K562 (cell line): ENCODE measurements around the gene AQP5. TPM values are rescaled to one million over a fixed set of nuclear protein-coding genes. Genes with fewer than 3 reads are reported as not detected.

ENCODE experiments used
- ETS1 ChIP-seq: conservative IDR thresholded peaks from 2 replicates; pipeline ENCODE4 v1.6.1; 2011; ENCODE audit warnings: low read depth, mild to moderate bottlenecking, low read length; ENCODE audit not compliant: control insufficient read depth
- FOXP1 ChIP-seq: sonication (generic); formaldehyde crosslinking; IDR thresholded peaks from 2 replicates; pipeline ENCODE4 v1.8.0; 2022; ENCODE audit warnings: mild to moderate bottlenecking, missing genetic modification reagents
- HCFC1 ChIP-seq: IDR thresholded peaks from 2 replicates; pipeline ENCODE4 v1.6.1; 2012; ENCODE audit warnings: low read depth, low read length, improper control_type of control experiment
- KDM1A ChIP-seq, 2 experiments: fragments of 450-650 bp; IDR thresholded peaks; 2 replicates each; pipeline ENCODE4 v1.6.1; 2016; ENCODE audit warnings: mild to moderate bottlenecking in 2 of 2
- MECOM ChIP-seq: fragments of 250-450 bp; sonication (Bioruptor Pico); IDR thresholded peaks from 2 replicates; pipeline ENCODE4 v1.8.0; 2022; ENCODE audit warnings: inconsistent platforms
- MLX ChIP-seq, 2 experiments: fragments of 450-650 bp in 1 of 2; sonication (generic) in 1 of 2; formaldehyde crosslinking; conservative IDR thresholded peaks; 2 replicates each; pipeline versions ENCODE4 v1.4.0 to v1.8.1; 2020 to 2022; ENCODE audit warnings: mild to moderate bottlenecking in 1 of 2, missing genetic modification reagents in 1 of 2
- REST ChIP-seq, 2 experiments: fragments of 450-650 bp; formaldehyde crosslinking in 1 of 2; IDR thresholded peaks; 2 replicates each; pipeline versions ENCODE4 v1.4.0 to v1.6.1; 2014 to 2020; ENCODE audit warnings: mild to moderate bottlenecking in 2 of 2, borderline replicate concordance in 1 of 2, low read depth in 1 of 2
- RNF2 ChIP-seq: sonication (generic); IDR thresholded peaks from 2 replicates; pipeline ENCODE4 v1.6.1; 2016
- STAT5A ChIP-seq: IDR thresholded peaks from 2 replicates; pipeline ENCODE4 v1.6.1; 2012; ENCODE audit warnings: low read length, inconsistent platforms, borderline replicate concordance
- YY1 ChIP-seq, 3 experiments: IDR thresholded peaks; 2 replicates each; pipeline ENCODE4 v1.6.1; 2011; ENCODE audit warnings: low read length in 2 of 3, mild to moderate bottlenecking in 2 of 3, moderate library complexity in 2 of 3, borderline replicate concordance in 1 of 3, control low read depth in 1 of 3, low read depth in 1 of 3; ENCODE audit not compliant: insufficient read depth in 3 of 3, insufficient replicate concordance in 2 of 3, control insufficient read depth in 1 of 3, insufficient read length in 1 of 3; ENCODE audit errors: extremely low read depth in 1 of 3
- ZBTB12 ChIP-seq: fragments of 250-450 bp; sonication (Bioruptor Pico); IDR thresholded peaks from 2 replicates; pipeline ENCODE4 v1.4.0; 2020
- ZNF431 ChIP-seq: sonication (generic); formaldehyde crosslinking; IDR thresholded peaks from 2 replicates; pipeline ENCODE4 v1.8.0; 2022; ENCODE audit warnings: mild to moderate bottlenecking, missing genetic modification reagents
- ZNF740 ChIP-seq, 3 experiments: fragments of 200-800 bp in 1 of 3; sonication (Bioruptor generic) in 1 of 3; sonication (generic) in 1 of 3; formaldehyde crosslinking in 1 of 3; IDR thresholded peaks; 2 replicates each; pipeline versions ENCODE4 v1.6.1 to v1.8.0; 2016 to 2022; ENCODE audit warnings: mild to moderate bottlenecking in 2 of 3, missing compliant biosample characterization in 2 of 3, missing genetic modification characterization in 2 of 3, missing genetic modification reagents in 1 of 3
- polyA plus RNA-seq, 8 experiments: library from polyadenylated mRNA; depleted of rRNA in 4 of 8; stranded (reverse) in 5 of 8; unstranded in 3 of 8; fragments of >200 nt; fragmentation: Nextera tagmentation in 2 of 8; fragmentation: Illumina TruSeq in 1 of 8; extraction: Ambion mirVana in 2 of 8; extraction: Trizol in 1 of 8; gene quantifications; 2 replicates each; pipeline versions ENCODE4 v1.2.1 to v1.2.3, GENCODE V29; 2011 to 2014; ENCODE audit warnings: inconsistent platforms in 1 of 8, missing spikeins in 1 of 8
- total RNA-seq, 7 experiments: library from RNA; depleted of rRNA in 6 of 7; stranded (reverse); fragments of >200 nt in 6 of 7; fragmentation: Illumina TruSeq in 2 of 7; extraction: Trizol in 2 of 7; gene quantifications; 2 replicates each; pipeline versions ENCODE4 v1.2.1 to v1.2.3, GENCODE V29; 2011 to 2021; ENCODE audit warnings: low replicate concordance in 1 of 7

AQP5 gene
- total and polyA plus RNA-seq, 9 of the 15 experiments (the other 6 are each of a cell fraction or from before 2014, with no cell fraction given): not detected

GRCh38 chr12:49945394-49946080 lies 16.1 kb upstream of the AQP5 start (continued):
- TF ChIP-seq ETS1 (peak; percentile 60; the same call in 1 of the 2 replicates), STAT5A (no peak), ZNF431 (0 out of 2 replicates have a peak, but pooled peaks have one; percentile 43), HCFC1 (no peak), FOXP1 (CRISPR knock-in tag) (no peak), ZBTB12 (CRISPR knock-in tag) (no peak), MLX (CRISPR knock-in tag; conservative IDR thresholded peaks at IDR 0.05) (no peak), MECOM (CRISPR knock-in tag) (no peak), RNF2 (no peak), REST (IDR thresholded peaks at IDR 0.05; ENCODE audit: borderline replicate concordance) (peak; percentile 58; the same call in 1 of the 2 replicates), REST (CRISPR knock-in tag; IDR thresholded peaks at IDR 0.05; ENCODE audit: low read depth) (no peak), ZNF740 (CRISPR knock-in tag; IDR thresholded peaks at IDR 0.05) (0 out of 2 replicates have a peak, but pooled peaks have one; percentile 38), ZNF740 (tag; IDR thresholded peaks at IDR 0.05) (no peak), YY1 (IDR thresholded peaks at IDR 0.05; ENCODE audit: borderline replicate concordance in 1 of 3, control insufficient read depth in 1 of 3, extremely low read depth in 1 of 3, insufficient read depth in 3 of 3, insufficient read length in 1 of 3, insufficient replicate concordance in 2 of 3, low read depth in 1 of 3, low read length in 2 of 3) (peak in 2 of 3 experiments; percentile 31 to 68), KDM1A (IDR thresholded peaks at IDR 0.05) (no peak)
